ENCODE results near the gene ZIC1. TPM values are rescaled to one million over a fixed set of nuclear protein-coding genes. Genes with fewer than 3 reads are reported as not detected.
A peak's percentile ranks its signal among the peaks of the same experiment; 100 is the strongest.

ZIC1 gene
- total RNA-seq, 1 donor from 2014 or later, result 12.8 TPM

DNA sequence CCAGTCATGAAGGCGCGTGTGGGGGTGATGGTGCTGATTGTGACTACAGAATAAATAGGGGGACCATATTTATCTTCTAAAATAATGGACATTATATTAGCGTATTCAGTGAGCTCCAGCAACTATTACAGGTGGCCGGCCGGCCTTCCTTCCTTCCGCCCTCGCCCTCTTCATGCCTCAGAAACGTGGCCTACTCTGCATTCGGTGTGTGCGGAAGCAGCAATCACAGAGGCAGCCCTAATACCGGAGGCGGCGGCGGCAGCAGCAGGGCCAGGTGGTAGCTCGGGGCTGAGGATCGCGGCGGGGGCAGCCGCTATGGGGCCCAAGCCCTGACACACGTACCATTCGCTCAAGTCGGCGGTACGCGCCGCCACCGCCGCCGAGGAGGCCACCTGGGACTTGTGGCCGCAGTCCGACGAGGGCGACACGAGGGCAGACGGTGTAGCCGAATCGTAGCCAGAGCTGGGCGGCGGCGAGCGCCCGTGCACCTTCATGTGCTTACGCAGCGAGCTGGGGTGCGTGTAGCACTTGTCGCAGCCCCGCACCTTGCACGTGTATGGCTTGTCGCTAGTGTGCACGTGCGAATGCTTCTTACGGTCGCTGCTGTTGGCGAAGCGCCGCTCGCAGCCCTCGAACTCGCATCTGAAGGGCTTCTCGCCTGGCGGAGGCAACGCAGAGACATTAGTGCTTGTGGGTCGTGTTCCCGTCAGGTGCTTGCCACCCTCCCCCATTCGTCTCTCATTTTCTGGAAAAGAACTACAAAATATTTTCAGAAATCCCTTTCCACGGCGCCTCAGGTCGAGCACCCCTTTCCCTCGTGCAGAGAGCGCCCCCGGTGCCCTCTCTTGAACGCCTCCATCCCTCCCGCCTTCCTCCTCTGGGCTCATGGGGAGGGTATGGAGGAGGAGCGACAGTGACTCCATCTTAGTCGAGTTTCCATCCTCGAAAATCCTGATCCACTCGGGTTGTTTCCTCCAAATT is 18.3 kb upstream of the ZIC1 start:
- Mint-ChIP-seq H3K27me3 (ENCODE audit: low read depth) (peaks cover 65% of the 10 kb centered on the region), H3K36me3 (ENCODE audit: low read depth) (peaks cover 1% of the 10 kb centered on the region), H3K27ac (ENCODE audit: unreplicated experiment) (peak overlapping the region; percentile 45), H3K4me3 (ENCODE audit: unreplicated experiment) (peak overlapping the region; percentile 69), H3K4me1 (ENCODE audit: low read depth) (peaks cover 40% of the 10 kb centered on the region), H3K9me3 (ENCODE audit: low read depth) (no peaks in the 10 kb centered on the region)
- peak; percentile 90 for DNase-seq (ENCODE audit: low spot score)
- TF ChIP-seq, protein P1, sequence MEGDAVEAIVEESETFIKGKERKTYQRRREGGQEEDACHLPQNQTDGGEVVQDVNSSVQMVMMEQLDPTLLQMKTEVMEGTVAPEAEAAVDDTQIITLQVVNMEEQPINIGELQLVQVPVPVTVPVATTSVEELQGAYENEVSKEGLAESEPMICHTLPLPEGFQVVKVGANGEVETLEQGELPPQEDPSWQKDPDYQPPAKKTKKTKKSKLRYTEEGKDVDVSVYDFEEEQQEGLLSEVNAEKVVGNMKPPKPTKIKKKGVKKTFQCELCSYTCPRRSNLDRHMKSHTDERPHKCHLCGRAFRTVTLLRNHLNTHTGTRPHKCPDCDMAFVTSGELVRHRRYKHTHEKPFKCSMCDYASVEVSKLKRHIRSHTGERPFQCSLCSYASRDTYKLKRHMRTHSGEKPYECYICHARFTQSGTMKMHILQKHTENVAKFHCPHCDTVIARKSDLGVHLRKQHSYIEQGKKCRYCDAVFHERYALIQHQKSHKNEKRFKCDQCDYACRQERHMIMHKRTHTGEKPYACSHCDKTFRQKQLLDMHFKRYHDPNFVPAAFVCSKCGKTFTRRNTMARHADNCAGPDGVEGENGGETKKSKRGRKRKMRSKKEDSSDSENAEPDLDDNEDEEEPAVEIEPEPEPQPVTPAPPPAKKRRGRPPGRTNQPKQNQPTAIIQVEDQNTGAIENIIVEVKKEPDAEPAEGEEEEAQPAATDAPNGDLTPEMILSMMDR (IDR thresholded peaks at IDR 0.05), result no peak

DNA sequence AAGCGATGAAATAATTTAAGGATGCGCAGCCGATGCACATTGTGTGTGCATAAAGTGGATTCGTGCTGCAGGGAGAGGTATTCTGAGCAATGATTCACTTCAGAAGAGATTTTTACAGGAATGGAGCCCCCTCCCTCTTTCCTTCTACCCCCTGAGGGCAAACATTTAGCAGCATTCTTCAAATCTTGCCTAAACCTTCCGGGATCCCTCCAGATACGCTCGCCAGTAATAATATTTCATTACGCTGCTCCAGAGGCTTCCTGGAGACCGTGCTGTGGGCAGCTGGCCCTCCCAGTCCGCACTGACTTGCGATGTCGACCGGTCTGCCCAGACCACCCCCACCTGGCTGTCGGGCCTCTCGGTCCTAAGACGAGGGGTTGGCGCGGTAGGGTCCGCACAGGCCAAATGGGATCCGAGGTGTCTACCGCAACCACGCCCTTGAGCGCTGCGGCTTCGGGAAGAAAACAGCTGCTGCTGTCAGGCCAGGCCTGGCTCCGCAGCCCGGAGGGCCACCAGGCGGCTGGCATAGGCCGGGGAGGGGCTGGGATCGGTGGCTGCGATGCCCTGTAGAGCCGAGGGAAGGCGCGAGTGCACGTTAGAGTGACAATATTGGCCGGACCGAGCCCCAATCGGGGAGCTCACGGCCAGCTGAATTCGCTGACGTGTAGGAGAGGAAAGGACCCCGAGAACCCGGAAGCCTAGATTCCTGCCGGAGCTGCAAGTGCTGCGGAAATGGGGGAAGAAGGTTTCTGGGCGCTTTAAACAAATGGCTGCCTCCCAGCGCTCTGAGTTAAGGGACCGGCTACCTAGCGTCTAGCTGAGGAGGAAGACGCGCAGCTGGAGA is 17.2 kb upstream of the ZIC1 start:
- Mint-ChIP-seq H3K9me3 (ENCODE audit: low read depth) (no peaks in the 10 kb centered on the region), H3K4me1 (ENCODE audit: low read depth) (peaks cover 42% of the 10 kb centered on the region)
- peak; percentile 97 for DNase-seq (ENCODE audit: low spot score)

GRCh38 chr3:147392625-147392946 is 16.6 kb upstream of the ZIC1 start:
- Mint-ChIP-seq H3K27me3 (ENCODE audit: low read depth) (peaks cover 62% of the 10 kb centered on the region), H3K4me1 (ENCODE audit: low read depth) (peaks cover 48% of the 10 kb centered on the region), H3K36me3 (ENCODE audit: low read depth) (peaks cover 1% of the 10 kb centered on the region), H3K9me3 (ENCODE audit: low read depth) (no peaks in the 10 kb centered on the region), H3K27ac (ENCODE audit: unreplicated experiment) (peak overlapping the region; percentile 80), H3K4me3 (ENCODE audit: unreplicated experiment) (peak overlapping the region; percentile 69)
- TF ChIP-seq, protein P1 (IDR thresholded peaks at IDR 0.05), result no peak
- DNase-seq (ENCODE audit: low spot score), result no peak

More for the DNA sequence above, 17.2 kb upstream of the ZIC1 start:
- Mint-ChIP-seq H3K27me3 (ENCODE audit: low read depth) (peaks cover 62% of the 10 kb centered on the region), H3K27ac (ENCODE audit: unreplicated experiment) (peak overlapping the region; percentile 80), H3K36me3 (ENCODE audit: low read depth) (peaks cover 1% of the 10 kb centered on the region), H3K4me3 (ENCODE audit: unreplicated experiment) (peak overlapping the region; percentile 69)
- TF ChIP-seq, protein P1 (IDR thresholded peaks at IDR 0.05), result peak; percentile 72

DNA sequence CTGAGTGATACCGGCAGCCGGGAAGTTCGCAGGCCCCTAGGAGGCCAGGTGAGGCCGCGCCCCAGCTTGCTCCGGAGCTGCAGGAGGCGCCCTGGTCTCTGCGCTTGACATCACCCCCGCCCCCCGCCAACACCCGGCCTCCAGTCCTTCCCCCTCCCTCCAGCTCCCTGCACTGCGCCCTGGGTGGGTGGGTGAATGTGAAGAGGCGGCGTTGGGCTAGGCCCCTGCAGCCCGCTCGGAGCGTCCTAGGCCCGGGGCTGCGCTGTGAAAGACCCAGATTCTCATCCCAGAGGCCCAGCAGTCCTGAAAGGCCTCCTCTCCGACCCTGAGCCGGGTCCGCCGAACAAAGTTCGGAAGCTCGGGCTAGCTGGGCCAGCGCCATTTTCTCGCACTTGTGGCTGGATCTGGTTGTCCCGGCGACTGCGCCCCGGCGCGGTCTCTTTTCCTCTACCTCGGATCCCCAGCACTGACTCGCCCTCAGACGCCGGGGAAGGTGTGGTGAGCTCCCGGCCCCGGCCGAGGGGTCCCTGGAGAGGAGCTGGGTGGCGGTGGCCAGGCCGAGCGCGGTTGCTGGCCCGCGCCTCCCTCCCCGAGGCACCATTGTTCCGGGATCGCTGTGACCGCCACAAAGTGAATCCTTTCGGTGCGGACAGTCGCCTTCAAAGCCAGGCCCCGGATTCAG is 15.8 kb upstream of the ZIC1 start:
- Mint-ChIP-seq H3K27ac (ENCODE audit: unreplicated experiment) (peak overlapping the region; percentile 85), H3K9me3 (ENCODE audit: low read depth) (no peaks in the 10 kb centered on the region), H3K4me3 (ENCODE audit: unreplicated experiment) (peak overlapping the region; percentile 69), H3K4me1 (ENCODE audit: low read depth) (peaks cover 53% of the 10 kb centered on the region), H3K27me3 (ENCODE audit: low read depth) (peaks cover 61% of the 10 kb centered on the region), H3K36me3 (ENCODE audit: low read depth) (peaks cover 1% of the 10 kb centered on the region)
- TF ChIP-seq, protein P1 (IDR thresholded peaks at IDR 0.05), result no peak
- peak; percentile 94 for DNase-seq (ENCODE audit: low spot score)
